ENCODE results near the gene UBP1. TPM values are rescaled to one million over a fixed set of nuclear protein-coding genes. Genes with fewer than 3 reads are reported as not detected.
A peak's percentile ranks its signal among the peaks of the same experiment; 100 is the strongest.

UBP1 gene
- 81.9 and 90.9 TPM in 2 replicates for total RNA-seq
- long read RNA-seq, partial matches to known transcripts: 1 of 6 reads
- long read RNA-seq, other reads (novel, unspliced or antisense): 5 of 6 reads

- Mint-ChIP-seq H3K9me3 (no peaks in the 10 kb centered on the region), H3K36me3 (ENCODE audit: low read depth) (no peaks in the 10 kb centered on the region), H3K27ac (ENCODE audit: unreplicated experiment) (peak within 1 kb of the TSS; percentile 99), H3K4me1 (peaks cover 48% of the 10 kb centered on the region), H3K27me3 (ENCODE audit: low read depth) (no peaks in the 10 kb centered on the region), H3K4me3 (peak within 1 kb of the TSS; percentile 98)
- peak; percentile 95 for DNase-seq (ENCODE audit: low read depth, low spot score)
- no peak for TF ChIP-seq CTCF (conservative IDR thresholded peaks at IDR 0.05)
These were observed at the start of gene UBP1 for GRCh38 chr3:33440328-33441224. TSS of gene UBP1 (minus strand) at chr3:33440405. CDS start at chr3:33439848, 557 bp downstream.

GRCh38 chr3:33488683-33489082 is 48.5 kb upstream of the UBP1 start:
- Mint-ChIP-seq H3K27ac (ENCODE audit: unreplicated experiment) (no peak overlapping the region), H3K4me3 (no peak overlapping the region), H3K9me3 (peaks cover 4% of the 10 kb centered on the region), H3K27me3 (ENCODE audit: low read depth) (no peaks in the 10 kb centered on the region), H3K36me3 (ENCODE audit: low read depth) (peaks cover 5% of the 10 kb centered on the region), H3K4me1 (no peaks in the 10 kb centered on the region)
- no peak for TF ChIP-seq CTCF (conservative IDR thresholded peaks at IDR 0.05)
- DNase-seq (ENCODE audit: low read depth, low spot score): no peak

DNA sequence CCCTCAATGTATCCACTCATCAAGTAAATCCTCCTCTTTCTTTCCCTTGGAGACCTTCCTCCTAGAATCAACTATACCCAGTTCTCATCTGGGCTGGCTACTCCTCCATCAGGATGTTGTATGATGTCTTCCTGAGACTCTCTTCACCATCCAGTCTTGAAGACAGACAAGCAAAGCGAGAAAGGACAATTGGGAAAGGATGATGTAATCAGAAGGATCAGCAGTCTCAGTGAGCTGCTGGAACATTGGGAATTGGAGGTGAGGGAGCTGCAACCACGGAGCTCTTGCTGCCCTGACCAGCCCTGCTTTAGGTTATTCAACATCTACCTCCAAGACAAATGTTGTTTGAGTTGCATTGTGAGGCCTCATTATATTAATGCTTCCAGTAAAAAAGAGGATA is 48.0 kb upstream of the UBP1 start:
- H3K4me3 Mint-ChIP-seq: no peak overlapping the region
- H3K36me3 Mint-ChIP-seq (ENCODE audit: low read depth): peaks cover 5% of the 10 kb centered on the region
- no peak for DNase-seq (ENCODE audit: low read depth, low spot score)
- H3K4me1 Mint-ChIP-seq: no peaks in the 10 kb centered on the region
- TF ChIP-seq CTCF (conservative IDR thresholded peaks at IDR 0.05): no peak
- peaks cover 4% of the 10 kb centered on the region for H3K9me3 Mint-ChIP-seq
- H3K27ac Mint-ChIP-seq (ENCODE audit: unreplicated experiment): no peak overlapping the region
- no peaks in the 10 kb centered on the region for H3K27me3 Mint-ChIP-seq (ENCODE audit: low read depth)

DNA sequence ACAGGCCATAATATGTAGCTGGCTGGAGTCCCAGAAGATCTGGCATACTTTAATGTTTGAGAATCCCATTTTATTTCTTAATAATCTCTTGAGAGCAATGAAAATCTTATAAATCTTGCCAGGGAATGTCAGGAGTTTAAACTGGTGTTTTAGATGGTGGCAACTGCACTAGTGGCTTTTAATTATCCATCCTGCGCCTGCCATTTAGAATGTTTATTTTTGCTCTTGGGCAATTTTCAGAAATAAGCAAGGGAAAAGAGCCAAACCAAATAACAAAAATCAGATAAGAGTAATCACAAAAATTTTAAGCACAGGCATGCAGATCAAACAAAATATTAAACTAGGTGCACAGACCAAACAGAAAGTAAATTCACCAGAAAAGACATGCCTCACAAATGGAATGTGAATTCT is 41.9 kb upstream of the UBP1 start:
- TF ChIP-seq CTCF (conservative IDR thresholded peaks at IDR 0.05): no peak
- H3K27me3 Mint-ChIP-seq (ENCODE audit: low read depth): no peaks in the 10 kb centered on the region
- H3K27ac Mint-ChIP-seq (ENCODE audit: unreplicated experiment): no peak overlapping the region
- DNase-seq (ENCODE audit: low read depth, low spot score): no peak
- H3K4me1 Mint-ChIP-seq: no peaks in the 10 kb centered on the region
- H3K4me3 Mint-ChIP-seq: no peak overlapping the region
- peaks cover 9% of the 10 kb centered on the region for H3K36me3 Mint-ChIP-seq (ENCODE audit: low read depth)
- peaks cover 12% of the 10 kb centered on the region for H3K9me3 Mint-ChIP-seq

GRCh38 chr3:33474896-33475295 is 34.7 kb upstream of the UBP1 start:
- no peaks in the 10 kb centered on the region for H3K4me1 Mint-ChIP-seq
- H3K27me3 Mint-ChIP-seq (ENCODE audit: low read depth): no peaks in the 10 kb centered on the region
- H3K36me3 Mint-ChIP-seq (ENCODE audit: low read depth): peaks cover 2% of the 10 kb centered on the region
- H3K4me3 Mint-ChIP-seq: no peak overlapping the region
- no peak for TF ChIP-seq CTCF (conservative IDR thresholded peaks at IDR 0.05)
- DNase-seq (ENCODE audit: low read depth, low spot score): no peak
- no peak overlapping the region for H3K27ac Mint-ChIP-seq (ENCODE audit: unreplicated experiment)
- H3K9me3 Mint-ChIP-seq: peaks cover under 1% of the 10 kb centered on the region

Measured in neural crest cell (in vitro differentiated cells).